K562 (cell line): ENCODE results near the gene GDF7. TPM values are rescaled to one million over a fixed set of nuclear protein-coding genes. Genes with fewer than 3 reads are reported as not detected.

ENCODE experiments used
- ATAC-seq: fragments of 200-7000 bp; cut with Tn5 transposase; 3 replicates; pipeline ENCODE4 v1.9.1; 2020; ENCODE audit warnings: moderate library complexity
- BruUV-seq: library from RNA; stranded (reverse); fragments of 400-500 nt; replicated peaks from 2 replicates; lab custom pipeline; 2021; lab: Mats Ljungman, UMichigan
- CTCF ChIA-PET: fragments of 300-600 bp; formaldehyde crosslinking; extraction: SDS; loops from one replicate; lab custom pipeline; 2021; ENCODE audit warnings: low intra/inter-chr PET ratio; lab: Yijun Ruan, JAX
- POLR2A ChIA-PET: fragments of 300-600, 350-650 bp; sonication (Branson Sonifier 250); formaldehyde crosslinking; extraction: SDS; loops from one replicate; lab custom pipeline; 2021; ENCODE audit warnings: antibody characterized with exemption, inconsistent platforms; lab: Yijun Ruan, JAX
- DNase-seq, 4 experiments: peaks; one replicate each; pipeline versions ENCODE4 v3.0.0 to v3.0.0-alpha.2; 2011 to 2018; ENCODE audit warnings: low spot score in 3 of 4, mixed read lengths in 3 of 4; ENCODE audit errors: extremely low read depth in 1 of 4
- FAIRE-seq: peaks from 2 replicates; lab custom pipeline; 2011; peaks lifted over from hg19 to GRCh38; lab: Jason Lieb, UNC
- H2AFZ ChIP-seq: 2 replicates; pipeline ENCODE4 v1.6.0; 2011; ENCODE audit warnings: low read depth, low read length, control low read depth, inconsistent platforms
- H3K27ac ChIP-seq: fragments of 200-600 bp; 3 replicates; pipeline ENCODE4 v1.8.0; 2011; ENCODE audit warnings: low read depth, mild to moderate bottlenecking, control low read depth, inconsistent platforms, low read length, moderate library complexity, mixed read lengths; ENCODE audit errors: extremely low read depth
- H3K27me3 ChIP-seq, 2 experiments: fragments of 300-600 bp in 1 of 2; 2 replicates in 1 of 2; 3 replicates in 1 of 2; pipeline versions ENCODE4 v1.6.0 to v1.8.0; 2011; ENCODE audit warnings: inconsistent platforms in 2 of 2, low read length in 2 of 2, mild to moderate bottlenecking in 1 of 2, mixed read lengths in 1 of 2, moderate library complexity in 1 of 2; ENCODE audit not compliant: control insufficient read depth in 2 of 2, insufficient read depth in 2 of 2
- H3K36me3 ChIP-seq: fragments of 300-600 bp; 3 replicates; pipeline ENCODE4 v1.8.0; 2011; ENCODE audit warnings: mild to moderate bottlenecking, low read length, inconsistent platforms; ENCODE audit not compliant: control insufficient read depth, insufficient read depth
- H3K4me1 ChIP-seq, 2 experiments: fragments of 200-600 bp in 1 of 2; replicated peaks in 1 of 2; 2 replicates in 1 of 2; 3 replicates in 1 of 2; pipeline versions ENCODE4 v1.5.1 to v1.8.0; 2011; ENCODE audit warnings: inconsistent platforms in 2 of 2, low read length in 2 of 2, mild to moderate bottlenecking in 1 of 2, mixed read lengths in 1 of 2, moderate library complexity in 1 of 2; ENCODE audit not compliant: control insufficient read depth in 2 of 2, insufficient read depth in 2 of 2
- H3K4me2 ChIP-seq: 2 replicates; pipeline ENCODE4 v1.6.1; 2011; ENCODE audit warnings: low read length, control low read depth, inconsistent platforms, mixed read lengths; ENCODE audit not compliant: insufficient read depth
- H3K4me3 ChIP-seq: fragments of 200-600 bp; sonication (generic), shearing (Covaris generic); 2 replicates; pipeline ENCODE4 v1.5.1; 2016; ENCODE audit warnings: control low read depth, inconsistent platforms
- H3K79me2 ChIP-seq: fragments of 200-600 bp; 3 replicates; pipeline ENCODE4 v1.8.0; 2011; ENCODE audit warnings: low read length, inconsistent platforms; ENCODE audit not compliant: control insufficient read depth, insufficient read depth
- H3K9ac ChIP-seq, 2 experiments: 2 replicates each; pipeline versions ENCODE4 v1.6.0 to v1.6.1; 2011; ENCODE audit warnings: low read depth in 2 of 2, low read length in 2 of 2, control low read depth in 1 of 2, inconsistent platforms in 1 of 2, mild to moderate bottlenecking in 1 of 2, mixed read lengths in 1 of 2; ENCODE audit not compliant: insufficient read depth in 1 of 2
- H3K9me1 ChIP-seq: one replicate; pipeline ENCODE4 v1.6.0; 2011; ENCODE audit warnings: inconsistent platforms, mild to moderate bottlenecking, low read length, moderate library complexity; ENCODE audit not compliant: control insufficient read depth, insufficient read depth
- H3K9me3 ChIP-seq: replicated peaks from 2 replicates; pipeline ENCODE4 v1.5.1; 2011; ENCODE audit warnings: low read depth, low read length, inconsistent platforms; ENCODE audit not compliant: control insufficient read depth, insufficient read depth
- H4K20me1 ChIP-seq: replicated peaks from 2 replicates; pipeline ENCODE4 v1.6.1; 2011; ENCODE audit warnings: low read length, inconsistent platforms, mixed read lengths; ENCODE audit not compliant: control insufficient read depth, insufficient read depth
- ASH1L ChIP-seq: fragments of 450-650 bp; IDR thresholded peaks from 2 replicates; pipeline ENCODE4 v1.6.1; 2018; ENCODE audit warnings: borderline replicate concordance, mild to moderate bottlenecking, low read depth; ENCODE audit not compliant: partially characterized antibody
- ATF3 ChIP-seq, 2 experiments: fragments of 450-650 bp in 1 of 2; sonication (generic) in 1 of 2; formaldehyde crosslinking in 1 of 2; IDR thresholded peaks in 1 of 2; conservative IDR thresholded peaks in 1 of 2; 2 replicates each; pipeline versions ENCODE4 v1.6.1 to v1.8.1; 2016 to 2023; ENCODE audit warnings: mild to moderate bottlenecking in 2 of 2, moderate library complexity in 2 of 2, inconsistent platforms in 1 of 2, missing genetic modification reagents in 1 of 2
- CSDE1 ChIP-seq, 2 experiments: fragments of 450-650 bp; IDR thresholded peaks; 2 replicates each; pipeline ENCODE4 v1.6.1; 2016; ENCODE audit warnings: mild to moderate bottlenecking in 1 of 2
- E2F5 ChIP-seq: sonication (generic); formaldehyde crosslinking; IDR thresholded peaks from 2 replicates; pipeline ENCODE4 v1.8.0; 2022; ENCODE audit warnings: mild to moderate bottlenecking, missing genetic modification reagents
- ETV1 ChIP-seq: fragments of 450-650 bp; conservative IDR thresholded peaks from 2 replicates; pipeline ENCODE4 v1.6.1; 2016; ENCODE audit warnings: missing genetic modification characterization, control low read depth, low read depth, missing compliant biosample characterization
- ILF3 ChIP-seq: fragments of 450-650 bp; IDR thresholded peaks from 2 replicates; pipeline ENCODE4 v1.6.1; 2018; ENCODE audit warnings: antibody characterized with exemption, mild to moderate bottlenecking, moderate library complexity, borderline replicate concordance
- SRSF1 ChIP-seq: fragments of 200-400 bp; formaldehyde crosslinking; IDR thresholded peaks from 2 replicates; pipeline ENCODE4 v1.6.1; 2017; ENCODE audit warnings: mild to moderate bottlenecking, low read depth, low read length, moderate library complexity
- SRSF3 ChIP-seq: fragments of 200-400 bp; formaldehyde crosslinking; IDR thresholded peaks from 2 replicates; pipeline ENCODE4 v1.6.1; 2016; ENCODE audit warnings: mild to moderate bottlenecking, low read length, moderate library complexity; ENCODE audit not compliant: insufficient read depth
- ZBTB7A ChIP-seq: IDR thresholded peaks from 2 replicates; pipeline ENCODE4 v1.6.1; 2011; ENCODE audit warnings: low read depth, mild to moderate bottlenecking, low read length, moderate library complexity, borderline replicate concordance; ENCODE audit not compliant: control insufficient read depth
- ZNF197 ChIP-seq: fragments of 200-800 bp; sonication (Bioruptor generic); IDR thresholded peaks from 2 replicates; pipeline ENCODE4 v1.6.1; 2016; ENCODE audit warnings: low read depth, missing genetic modification characterization, missing compliant biosample characterization
- ZNF639 ChIP-seq, 2 experiments: fragments of 200-800 bp in 1 of 2; sonication (Bioruptor generic) in 1 of 2; sonication (generic) in 1 of 2; formaldehyde crosslinking in 1 of 2; IDR thresholded peaks in 1 of 2; conservative IDR thresholded peaks in 1 of 2; 2 replicates each; pipeline versions ENCODE4 v1.5.0 to v1.6.1; 2016 to 2020; ENCODE audit warnings: missing compliant biosample characterization in 1 of 2, missing genetic modification characterization in 1 of 2, missing genetic modification reagents in 1 of 2
- WGBS: fragments of 100-300 bp; shearing (Covaris generic); methylation state at CpG from one replicate; pipeline ENCODE4 v1.1.6; 2016; ENCODE audit warnings: low coverage, mixed read lengths; ENCODE audit not compliant: insufficient coverage; ENCODE audit errors: missing lambda C conversion rate; 5-methylcytosine and 5-hydroxymethylcytosine counted together
- in situ Hi-C: fragments of 300-500 bp; cut with MboI; formaldehyde crosslinking; loops from 4 replicates; pipeline ENCODE4 v1.15.0; 2018; ENCODE audit warnings: inconsistent platforms, mixed read lengths
- intact Hi-C: fragments of 100-400 bp; cut with micrococcal nuclease; formaldehyde crosslinking; loops from 2 replicates; pipeline ENCODE4 v1.14.2; 2022
- polyA plus RNA-seq, 8 experiments: library from polyadenylated mRNA; depleted of rRNA in 4 of 8; stranded (reverse) in 5 of 8; unstranded in 3 of 8; fragments of >200 nt; fragmentation: Nextera tagmentation in 2 of 8; fragmentation: Illumina TruSeq in 1 of 8; extraction: Ambion mirVana in 2 of 8; extraction: Trizol in 1 of 8; gene quantifications; 2 replicates each; pipeline versions ENCODE4 v1.2.1 to v1.2.3, GENCODE V29; 2011 to 2014; ENCODE audit warnings: inconsistent platforms in 1 of 8, missing spikeins in 1 of 8
- total RNA-seq, 7 experiments: library from RNA; depleted of rRNA in 6 of 7; stranded (reverse); fragments of >200 nt in 6 of 7; fragmentation: Illumina TruSeq in 2 of 7; extraction: Trizol in 2 of 7; gene quantifications; 2 replicates each; pipeline versions ENCODE4 v1.2.1 to v1.2.3, GENCODE V29; 2011 to 2021; ENCODE audit warnings: low replicate concordance in 1 of 7

Gene GDF7
- total and polyA plus RNA-seq, 9 of the 15 experiments (the other 6 are each of a cell fraction or from before 2014, with no cell fraction given) = 0.01 TPM; not detected in 7

- Histone ChIP-seq H3K4me2 (no peak overlapping the region), H3K9me1 (no peaks in the 10 kb centered on the region), H3K79me2 (no peaks in the 10 kb centered on the region), H3K36me3 (peaks cover 46% of the 10 kb centered on the region; the same call in 2 of the 3 replicates), H2AFZ (no peak overlapping the region), H3K27ac (no peak overlapping the region), H3K4me3 (no peak overlapping the region), H4K20me1 (no peaks in the 10 kb centered on the region), H3K27me3 (no peaks in the 10 kb centered on the region), H3K4me1 (peaks cover 0 to 6% of the 10 kb centered on the region in 2 experiments; a peak in 2 of 5 replicates), H3K9me3 (no peaks in the 10 kb centered on the region), H3K9ac (no peak overlapping the region)
- no peak for ATAC-seq
- ChIA-PET CTCF (no interaction called here), POLR2A (interaction anchor here (0.7 kb wide), 1 partner anchor 10 kb away, joined by 4 read pairs; no protein-coding TSS in a partner anchor)
- in situ Hi-C loops (no loop called here), intact Hi-C loops (loop anchor here (10.0 kb wide), 1 partner anchor 135 kb away; the partner anchor contains the start of gene LDAH)
- no peak for FAIRE-seq
- BruUV-seq = no TSS peak
- DNase-seq = no peak
- WGBS = 80% methylated on average over 11 of the region's 11 CpGs
- TF ChIP-seq ASH1L = no peak
- no peak for TF ChIP-seq ZBTB7A
- no peak for TF ChIP-seq ETV1 (tag)
- no peak for TF ChIP-seq ILF3
- no peak for TF ChIP-seq E2F5 (CRISPR knock-in tag)
- TF ChIP-seq CSDE1 (IDR thresholded peaks at IDR 0.05) = no peak
- TF ChIP-seq SRSF3 = no peak
- TF ChIP-seq ATF3 (IDR thresholded peaks at IDR 0.05) = no peak
- no peak for TF ChIP-seq ATF3 (CRISPR knock-in tag; conservative IDR thresholded peaks at IDR 0.05)
- no peak for TF ChIP-seq ZNF639 (CRISPR knock-in tag; conservative IDR thresholded peaks at IDR 0.05 in 1 of 2, IDR thresholded peaks at IDR 0.05 in 1 of 2)
- no peak for TF ChIP-seq ZNF197
- TF ChIP-seq SRSF1 = no peak
These were observed 22.7 kb downstream of the GDF7 start for GRCh38 chr2:20689428-20690264.
